Ovary (tissue), 9 donors: ENCODE data around the gene ZNF217. TPM values are rescaled to one million over a fixed set of nuclear protein-coding genes. Genes with fewer than 3 reads are reported as not detected.

Experiments
- DNase-seq, 5 donors: peaks; one replicate each; pipeline ENCODE4 v3.0.0-alpha.2; 2019 to 2020
- H3K27ac ChIP-seq, 2 donors: fragments of 200-600 bp; one replicate each; pipeline versions ENCODE4 v1.5.1 to v1.8.0; 2019 to 2022
- H3K27me3 ChIP-seq: fragments of 200-600 bp; one replicate; pipeline ENCODE4 v1.8.0; 2022
- H3K36me3 ChIP-seq: fragments of 200-600 bp; sonication (generic); one replicate; pipeline ENCODE4 v1.5.1; 2019
- H3K4me1 ChIP-seq: one replicate; pipeline ENCODE4 v1.8.1; 2013; ENCODE audit warnings: mild to moderate bottlenecking, moderate library complexity; ENCODE audit not compliant: insufficient read depth
- H3K4me3 ChIP-seq: fragments of 200-600 bp; sonication (generic); one replicate; pipeline ENCODE4 v1.5.1; 2017
- H3K9me3 ChIP-seq, 2 donors: fragments of 200-600 bp in 1 of 2; sonication (generic) in 1 of 2; one replicate each; pipeline versions ENCODE4 v1.5.1 to v1.8.1; 2013 to 2019; ENCODE audit warnings: mild to moderate bottlenecking in 1 of 2, moderate library complexity in 1 of 2
- CTCF ChIP-seq, 3 donors: fragments of 450-650 bp in 2 of 3; fragments of 200-600 bp in 1 of 3; IDR thresholded peaks; one replicate each; pipeline versions ENCODE4 v1.5.1 to v1.8.0; 2016 to 2022; ENCODE audit warnings: antibody characterized with exemption in 3 of 3, mild to moderate bottlenecking in 1 of 3
- EP300 ChIP-seq: sonication (generic); formaldehyde crosslinking; IDR thresholded peaks from one replicate; pipeline ENCODE4 v1.6.1; 2017; ENCODE audit warnings: antibody characterized with exemption
- POLR2A ChIP-seq: fragments of 450-650 bp; IDR thresholded peaks from one replicate; pipeline ENCODE4 v1.6.1; 2017; ENCODE audit warnings: antibody characterized with exemption, mild to moderate bottlenecking, moderate library complexity
- WGBS, 3 donors: extraction: QIAGEN DNeasy Blood & Tissue Kit in 1 of 3; methylation state at CpG; one replicate each; pipeline versions ENCODE4 v1.1.5 to v1.1.7; 2013 to 2017; 5-methylcytosine and 5-hydroxymethylcytosine counted together
- intact Hi-C, 4 donors: fragments of 100-400 bp; cut with DNase I; formaldehyde crosslinking; loops; one replicate each; pipeline versions ENCODE4 v1.11.0 to v1.15.1; 2022 to 2023
- polyA plus RNA-seq, 2 donors: library from polyadenylated mRNA; stranded (reverse); fragments of 200-250 nt in 1 of 2; fragments of 350-450 nt in 1 of 2; fragmentation: Illumina TruSeq in 1 of 2; extraction: RNeasy Lipid Tissue Mini Kit (QIAGEN cat#74804) in 1 of 2; gene quantifications; one replicate each; pipeline ENCODE4 v1.2.3, GENCODE V29; 2013 to 2014
- total RNA-seq, 7 donors: library from RNA; depleted of rRNA in 2 of 7; stranded (reverse); fragments of >200 nt in 2 of 7; fragmentation: NEBNext Ultra II Directional in 3 of 7; extraction: Animal tissue kit (Norgen Biotek cat#: 25700) in 3 of 7; gene quantifications; one replicate each; pipeline versions ENCODE4 v1.1.0 to v1.2.4, GENCODE V29; 2016 to 2023
- donor health status: DM: no; HTN: no; CAD: no; lungs with moderate emphysema.
- donor health status: DM: no; HTN: no; CAD: no.
- donor health status: Bipolar disorder and iron deficiency.
- donor health status: DM: yes; HTN: yes; CAD: no.
- donor health status: DM: no; HTN: no; CAD: no.
- donor health status: DM: yes; HTN: yes; CAD: no.

The ZNF217 gene
- total and polyA plus RNA-seq, 9 donors: 13.1 to 69.7 (median 20.8) TPM

GRCh38 chr20:53582574-53583351, 10.9 kb downstream of the ZNF217 start:
- H3K9me3 ChIP-seq: no peaks in the 10 kb centered on the region
- no peak overlapping the region for H3K4me3 ChIP-seq
- peaks cover 12% of the 10 kb centered on the region for H3K4me1 ChIP-seq
- no peaks in the 10 kb centered on the region for H3K27me3 ChIP-seq
- no peaks in the 10 kb centered on the region for H3K36me3 ChIP-seq
- peak in 1 of 5 donors; percentile 54 for DNase-seq
- H3K27ac ChIP-seq: peak overlapping the region in 1 of 2 donors; percentile 4
- intact Hi-C loops: loop anchor here in 1 of 4 donors (5.0 kb wide), 1 partner anchor 290 kb away; no protein-coding TSS in a partner anchor
- TF ChIP-seq POLR2A: no peak
- WGBS, 3 donors: 52 to 69% (median 57%) methylated on average over 13 of the region's 13 CpGs

DNA sequence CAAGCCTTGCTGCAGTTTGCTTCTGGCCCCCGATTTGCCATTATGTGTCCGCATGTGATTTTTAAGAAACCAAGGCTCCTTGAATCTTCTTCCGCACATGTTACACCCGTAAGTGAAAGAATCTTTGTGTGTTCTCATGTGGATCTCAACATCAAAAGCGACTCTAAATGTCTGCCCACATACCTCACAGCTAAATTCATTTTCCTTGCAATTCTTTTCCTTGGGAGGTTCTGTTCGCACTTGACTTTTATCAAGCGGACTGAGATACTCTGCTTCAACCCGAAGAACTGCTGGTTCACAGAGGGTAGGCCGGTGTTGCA, 11.4 kb downstream of the ZNF217 start:
- no peak for DNase-seq
- H3K36me3 ChIP-seq: no peaks in the 10 kb centered on the region

GRCh38 chr20:53581444-53582250, 12.0 kb downstream of the ZNF217 start:
- peaks cover 12% of the 10 kb centered on the region for H3K4me1 ChIP-seq
- H3K36me3 ChIP-seq: no peaks in the 10 kb centered on the region
- TF ChIP-seq CTCF (IDR thresholded peaks at IDR 0.05) (no peak), POLR2A (no peak), EP300 (no peak)
- intact Hi-C loops: loop anchor here in 3 of 4 donors (2.0 to 5.0 kb wide), 2 partner anchors 291 to 333 kb away; no protein-coding TSS in a partner anchor
- peak in 1 of 5 donors; percentile 31 for DNase-seq
- H3K4me3 ChIP-seq: no peak overlapping the region
- H3K27me3 ChIP-seq: no peaks in the 10 kb centered on the region
- no peak overlapping the region for H3K27ac ChIP-seq
- H3K9me3 ChIP-seq: no peaks in the 10 kb centered on the region
- 84 to 91% (median 89%) methylated on average over 44 of the region's 44 CpGs for WGBS, 3 donors

More for the DNA sequence above, 11.4 kb downstream of the ZNF217 start:
- intact Hi-C loops: loop anchor here in 1 of 4 donors (5.0 kb wide), 1 partner anchor 290 kb away; no protein-coding TSS in a partner anchor
- TF ChIP-seq POLR2A (no peak), CTCF (IDR thresholded peaks at IDR 0.05) (no peak), EP300 (no peak)
- Histone ChIP-seq H3K9me3 (no peaks in the 10 kb centered on the region), H3K27me3 (no peaks in the 10 kb centered on the region), H3K4me3 (no peak overlapping the region), H3K27ac (no peak overlapping the region), H3K4me1 (peaks cover 12% of the 10 kb centered on the region)
- 90 to 91% (median 90%) methylated on average over 9 of the region's 9 CpGs for WGBS, 3 donors

GRCh38 chr20:53580376-53581111, 13.1 kb downstream of the ZNF217 start:
- H3K4me1 ChIP-seq: peaks cover 7% of the 10 kb centered on the region
- no peaks in the 10 kb centered on the region for H3K27me3 ChIP-seq
- no peaks in the 10 kb centered on the region for H3K36me3 ChIP-seq
- DNase-seq: no peak
- no peak for TF ChIP-seq POLR2A
- peak; percentile 9 to 30 (median 10) for TF ChIP-seq CTCF (IDR thresholded peaks at IDR 0.05)
- TF ChIP-seq EP300: no peak
- WGBS, 3 donors: 63 to 70% (median 70%) methylated on average over 7 of the region's 7 CpGs
- no peak overlapping the region for H3K4me3 ChIP-seq
- peak overlapping the region in 1 of 2 donors; percentile 50 for H3K27ac ChIP-seq
- H3K9me3 ChIP-seq: no peaks in the 10 kb centered on the region
- intact Hi-C loops: loop anchor here in 3 of 4 donors (2.0 to 5.0 kb wide), 2 partner anchors 292 to 334 kb away; no protein-coding TSS in a partner anchor
